H9 (cell line): ENCODE data around the gene DMBT1. TPM values are rescaled to one million over a fixed set of nuclear protein-coding genes. Genes with fewer than 3 reads are reported as not detected.

Source experiments
- DNase-seq: peaks from one replicate; pipeline ENCODE4 v3.0.0-alpha.2; 2017
- H2AFZ ChIP-seq: one replicate; pipeline ENCODE4 v1.6.1; 2013; ENCODE audit warnings: mild to moderate bottlenecking, low read length, control low read depth, moderate library complexity
- H2AK5ac ChIP-seq: 2 replicates; pipeline ENCODE4 v1.6.1; 2013; ENCODE audit warnings: low read length, control low read depth, mixed read lengths; ENCODE audit not compliant: insufficient read length
- H2BK120ac ChIP-seq: one replicate; pipeline ENCODE4 v1.6.1; 2013; ENCODE audit warnings: low read depth, mild to moderate bottlenecking, low read length, control low read depth, inconsistent platforms; ENCODE audit not compliant: poor library complexity, severe bottlenecking
- H2BK12ac ChIP-seq: 2 replicates; pipeline ENCODE4 v1.6.1; 2013; ENCODE audit warnings: low read length, control low read depth, mixed read lengths, low read depth; ENCODE audit not compliant: insufficient read length
- H2BK15ac ChIP-seq: 2 replicates; pipeline ENCODE4 v1.6.1; 2013; ENCODE audit warnings: low read depth, low read length, control low read depth
- H2BK20ac ChIP-seq: one replicate; pipeline ENCODE4 v1.6.1; 2013; ENCODE audit warnings: low read depth, mild to moderate bottlenecking, low read length, control low read depth, inconsistent platforms; ENCODE audit not compliant: poor library complexity, severe bottlenecking
- H2BK5ac ChIP-seq: 2 replicates; pipeline ENCODE4 v1.6.1; 2013; ENCODE audit warnings: low read length, control low read depth, mixed read lengths; ENCODE audit not compliant: insufficient read length
- H3K14ac ChIP-seq: 2 replicates; pipeline ENCODE4 v1.6.1; 2013; ENCODE audit warnings: low read length, control low read depth; ENCODE audit not compliant: insufficient read depth
- H3K18ac ChIP-seq: 2 replicates; pipeline ENCODE4 v1.6.1; 2013; ENCODE audit warnings: low read depth, mild to moderate bottlenecking, mixed read lengths, low read length, control low read depth; ENCODE audit not compliant: insufficient read length
- H3K23ac ChIP-seq: 2 replicates; pipeline ENCODE4 v1.6.1; 2013; ENCODE audit warnings: low read length, control low read depth, mixed read lengths, low read depth; ENCODE audit not compliant: insufficient read length
- H3K23me2 ChIP-seq: 2 replicates; pipeline ENCODE4 v1.6.1; 2013; ENCODE audit warnings: low read depth, mild to moderate bottlenecking, mixed read lengths, low read length, control low read depth; ENCODE audit not compliant: insufficient read length, poor library complexity, severe bottlenecking
- H3K27ac ChIP-seq: 2 replicates; pipeline ENCODE4 v1.5.1; 2013; ENCODE audit warnings: low read length, control low read depth, mixed read lengths, low read depth; ENCODE audit not compliant: insufficient read length
- H3K27me3 ChIP-seq: 2 replicates; pipeline ENCODE4 v1.6.1; 2013; ENCODE audit warnings: low read length, control low read depth, inconsistent platforms; ENCODE audit not compliant: insufficient read depth
- H3K4ac ChIP-seq: 2 replicates; pipeline ENCODE4 v1.6.1; 2013; ENCODE audit warnings: low read depth, mild to moderate bottlenecking, control low read depth, inconsistent platforms, low read length, moderate library complexity
- H3K4me1 ChIP-seq: 2 replicates; pipeline ENCODE4 v1.6.1; 2013; ENCODE audit warnings: low read length, control low read depth, inconsistent platforms; ENCODE audit not compliant: insufficient read depth
- H3K4me2 ChIP-seq: 2 replicates; pipeline ENCODE4 v1.6.1; 2013; ENCODE audit warnings: low read length, control low read depth, mixed read lengths; ENCODE audit not compliant: insufficient read length, insufficient read depth
- H3K56ac ChIP-seq: 2 replicates; pipeline ENCODE4 v1.6.1; 2013; ENCODE audit warnings: low read depth, mild to moderate bottlenecking, mixed read lengths, low read length, control low read depth; ENCODE audit not compliant: insufficient read length
- H3K79me1 ChIP-seq: 2 replicates; pipeline ENCODE4 v1.6.1; 2013; ENCODE audit warnings: low read depth, mild to moderate bottlenecking, moderate library complexity, low read length, control low read depth, inconsistent platforms; ENCODE audit not compliant: insufficient read depth, poor library complexity, severe bottlenecking
- H3K79me2 ChIP-seq: 2 replicates; pipeline ENCODE4 v1.6.1; 2013; ENCODE audit warnings: low read length, control low read depth, inconsistent platforms; ENCODE audit not compliant: insufficient read depth
- H3K9ac ChIP-seq: 2 replicates; pipeline ENCODE4 v1.6.1; 2013; ENCODE audit warnings: low read length, control low read depth, mixed read lengths; ENCODE audit not compliant: insufficient read length; ENCODE audit errors: extremely low read depth
- H3K9me3 ChIP-seq: one replicate; pipeline ENCODE4 v1.6.1; 2013; ENCODE audit warnings: low read depth, low read length, inconsistent platforms; ENCODE audit not compliant: control insufficient read depth
- H3T11ph ChIP-seq: one replicate; pipeline ENCODE4 v1.6.1; 2013; ENCODE audit warnings: mild to moderate bottlenecking, low read length, control low read depth, inconsistent platforms
- H4K20me1 ChIP-seq: one replicate; pipeline ENCODE4 v1.6.1; 2013; ENCODE audit not compliant: control insufficient read depth, insufficient read length, insufficient read depth
- H4K5ac ChIP-seq: 2 replicates; pipeline ENCODE4 v1.6.1; 2013; ENCODE audit warnings: low read depth, mild to moderate bottlenecking, mixed read lengths, low read length, control low read depth; ENCODE audit not compliant: insufficient read length
- H4K8ac ChIP-seq: replicated peaks from 2 replicates; pipeline ENCODE4 v1.6.1; 2013; ENCODE audit warnings: low read length, control low read depth, mixed read lengths, low read depth; ENCODE audit not compliant: insufficient read length
- H4K91ac ChIP-seq: 2 replicates; pipeline ENCODE4 v1.6.1; 2013; ENCODE audit warnings: low read depth, mild to moderate bottlenecking, moderate library complexity, mixed read lengths, low read length, control low read depth; ENCODE audit not compliant: insufficient read length
- H3K27ac Mint-ChIP-seq, 3 experiments: 2 replicates in 2 of 3; 3 replicates in 1 of 3; pipeline ENCODE4 v1.8.0; 2020 to 2021; ENCODE audit warnings: mixed read lengths in 3 of 3, mild to moderate bottlenecking in 1 of 3, moderate library complexity in 1 of 3
- H3K27me3 Mint-ChIP-seq: 2 replicates; pipeline ENCODE4 v1.8.0; 2021; ENCODE audit warnings: low read depth, mild to moderate bottlenecking, moderate library complexity, mixed read lengths
- H3K36me3 Mint-ChIP-seq, 3 experiments: 2 replicates in 2 of 3; 3 replicates in 1 of 3; pipeline ENCODE4 v1.8.0; 2020 to 2021; ENCODE audit warnings: low read depth in 3 of 3, mixed read lengths in 3 of 3; ENCODE audit not compliant: insufficient read depth in 1 of 3
- H3K4me1 Mint-ChIP-seq, 2 experiments: 2 replicates each; pipeline ENCODE4 v1.8.0; 2020; ENCODE audit warnings: mixed read lengths in 2 of 2
- H3K4me3 Mint-ChIP-seq, 2 experiments: 2 replicates in 1 of 2; 3 replicates in 1 of 2; pipeline ENCODE4 v1.8.0; 2020 to 2021; ENCODE audit warnings: mild to moderate bottlenecking in 2 of 2, mixed read lengths in 2 of 2, moderate library complexity in 1 of 2
- H3K9me3 Mint-ChIP-seq, 2 experiments: 2 replicates in 1 of 2; 3 replicates in 1 of 2; pipeline ENCODE4 v1.8.0; 2020; ENCODE audit warnings: mild to moderate bottlenecking in 2 of 2, mixed read lengths in 2 of 2, moderate library complexity in 1 of 2
- CTCF ChIP-seq: fragments of 200-600 bp; sonication (generic); conservative IDR thresholded peaks from 3 replicates; pipeline ENCODE4 v1.8.0; 2021; ENCODE audit warnings: antibody characterized with exemption, mild to moderate bottlenecking
- WGBS: extraction: QIAGEN DNeasy Blood & Tissue Kit; methylation state at CpG from one replicate; pipeline ENCODE4 v1.1.7; 2013; ENCODE audit warnings: missing lambda C conversion rate, low lambda C conversion rate, mixed read lengths; ENCODE audit not compliant: insufficient read length; ENCODE audit errors: extremely low coverage; 5-methylcytosine and 5-hydroxymethylcytosine counted together
- total RNA-seq: library from RNA; stranded (reverse); gene quantifications from 2 replicates; pipeline ENCODE4 v1.2.1, GENCODE V29; 2021

The DMBT1 gene
- total RNA-seq, 1 experiment from 2014 or later, result 0.04 TPM

- H2AK5ac ChIP-seq, result no peak overlapping the region
- H4K5ac ChIP-seq, result no peak overlapping the region
- H3K23me2 ChIP-seq, result no peaks in the 10 kb centered on the region
- DNase-seq, result no peak
- H3K23ac ChIP-seq, result no peak overlapping the region
- no peak overlapping the region; the same call in 1 of the 2 replicates for H3K14ac ChIP-seq
- peaks cover 3 to 5% of the 10 kb centered on the region in 2 experiments; a peak in 1 of 4 replicates for H3K4me1 Mint-ChIP-seq
- no peak overlapping the region for H3K56ac ChIP-seq
- no peak overlapping the region for H2BK20ac ChIP-seq
- H3K9me3 ChIP-seq, result no peaks in the 10 kb centered on the region
- no peak overlapping the region for H3K27ac Mint-ChIP-seq
- no peak overlapping the region for H4K8ac ChIP-seq
- no CpG with 5 or more reads among the region's 3 CpGs for WGBS
- H3K4ac ChIP-seq, result no peak overlapping the region
- no peaks in the 10 kb centered on the region for H3K79me2 ChIP-seq
- H3K36me3 Mint-ChIP-seq, result peaks cover 0 to 2% (median 0%) of the 10 kb centered on the region in 3 experiments; a peak in 2 of 7 replicates
- no peak overlapping the region for H3T11ph ChIP-seq
- no peak overlapping the region for H2AFZ ChIP-seq
- H2BK5ac ChIP-seq, result no peak overlapping the region
- no peaks in the 10 kb centered on the region for H4K20me1 ChIP-seq
- no peaks in the 10 kb centered on the region for H3K4me1 ChIP-seq
- no peak overlapping the region for H3K9ac ChIP-seq
- no peaks in the 10 kb centered on the region for H3K27me3 Mint-ChIP-seq
- H2BK120ac ChIP-seq, result no peak overlapping the region
- no peaks in the 10 kb centered on the region for H3K79me1 ChIP-seq
- no peaks in the 10 kb centered on the region for H3K27me3 ChIP-seq
- H2BK12ac ChIP-seq, result no peak overlapping the region
- no peak overlapping the region for H4K91ac ChIP-seq
- no peak overlapping the region for H3K18ac ChIP-seq
- no peak overlapping the region for H3K4me3 Mint-ChIP-seq
- no peak overlapping the region for H2BK15ac ChIP-seq
- TF ChIP-seq CTCF, result no peak
- no peak overlapping the region for H3K4me2 ChIP-seq
- H3K9me3 Mint-ChIP-seq, result peaks cover 4 to 8% of the 10 kb centered on the region in 2 experiments; a peak in 4 of 5 replicates
- no peak overlapping the region for H3K27ac ChIP-seq
These were observed 35.7 kb upstream of the DMBT1 start for GRCh38 chr10:122524811-122525210.
